ENCODE data around the gene KLKB1. TPM values are rescaled to one million over a fixed set of nuclear protein-coding genes. Genes with fewer than 3 reads are reported as not detected.
A peak's percentile ranks its signal among the peaks of the same experiment; 100 is the strongest.

KLKB1 gene
- total RNA-seq, 1 experiment from 2014 or later: 10.1 TPM

DNA sequence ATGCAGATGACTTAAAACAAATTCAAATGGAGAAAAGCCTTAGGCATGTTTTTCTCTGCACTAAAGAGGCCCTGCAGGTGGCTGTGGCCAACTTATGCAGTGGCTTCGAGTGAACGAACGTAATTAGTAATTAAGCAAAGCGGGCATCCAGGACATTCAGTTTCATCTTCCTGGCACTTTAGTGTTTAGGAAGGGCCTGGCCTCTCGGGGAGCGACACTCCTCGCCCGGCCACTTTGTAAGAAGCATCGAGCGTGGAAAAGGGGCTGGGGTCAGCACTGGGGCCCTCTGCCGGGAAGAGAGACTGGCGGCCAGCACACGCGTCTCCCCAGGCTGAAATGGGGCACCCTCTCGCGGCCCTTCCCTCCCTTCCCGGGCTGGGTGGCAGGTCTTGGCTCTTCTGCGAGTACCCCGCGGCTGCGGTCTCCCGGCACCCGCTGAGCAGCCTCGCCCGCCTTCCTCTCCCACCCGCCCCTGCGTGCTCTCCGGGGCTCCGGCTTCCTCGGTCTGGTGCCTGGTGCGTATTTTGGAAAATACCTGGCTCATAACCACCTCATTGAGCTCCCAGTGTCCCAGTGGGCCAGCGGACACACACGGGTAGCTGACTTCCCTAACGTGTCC, 36.6 kb upstream of the KLKB1 start (continued):
- TF ChIP-seq ARID4B (CRISPR knock-in tag; IDR thresholded peaks at IDR 0.05; ENCODE audit: borderline replicate concordance) (0 out of 2 replicates have a peak, but pooled peaks have one; percentile 4), CBFB (CRISPR knock-in tag; IDR thresholded peaks at IDR 0.05; ENCODE audit: low read depth) (no peak), ZNF423 (CRISPR knock-in tag; IDR thresholded peaks at IDR 0.05) (peak; percentile 28), FOXP4 (CRISPR knock-in tag; IDR thresholded peaks at IDR 0.05) (no peak), ZNF396 (CRISPR knock-in tag; IDR thresholded peaks at IDR 0.05; ENCODE audit: borderline replicate concordance) (no peak), SMAD3 (CRISPR knock-in tag; IDR thresholded peaks at IDR 0.05; ENCODE audit: borderline replicate concordance) (no peak), MAX (CRISPR knock-in tag; IDR thresholded peaks at IDR 0.05) (0 out of 2 replicates have a peak, but pooled peaks have one; percentile 36), ZBTB21 (CRISPR knock-in tag; IDR thresholded peaks at IDR 0.05; ENCODE audit: borderline replicate concordance) (no peak), NFE2L1 (CRISPR knock-in tag; IDR thresholded peaks at IDR 0.05) (no peak), ETV6 (CRISPR knock-in tag; IDR thresholded peaks at IDR 0.05) (peak; percentile 15; the same call in 1 of the 2 replicates), RORB (CRISPR knock-in tag; IDR thresholded peaks at IDR 0.05) (no peak), TEAD4 (CRISPR knock-in tag; IDR thresholded peaks at IDR 0.05) (no peak), ZNF232 (CRISPR knock-in tag; IDR thresholded peaks at IDR 0.05) (no peak), NFYB (CRISPR knock-in tag; conservative IDR thresholded peaks at IDR 0.05; ENCODE audit: low read depth) (no peak), ZNF281 (CRISPR knock-in tag; IDR thresholded peaks at IDR 0.05) (no peak), SP1 (CRISPR knock-in tag; conservative IDR thresholded peaks at IDR 0.05) (no peak)
- TF ChIP-seq, protein P1, sequence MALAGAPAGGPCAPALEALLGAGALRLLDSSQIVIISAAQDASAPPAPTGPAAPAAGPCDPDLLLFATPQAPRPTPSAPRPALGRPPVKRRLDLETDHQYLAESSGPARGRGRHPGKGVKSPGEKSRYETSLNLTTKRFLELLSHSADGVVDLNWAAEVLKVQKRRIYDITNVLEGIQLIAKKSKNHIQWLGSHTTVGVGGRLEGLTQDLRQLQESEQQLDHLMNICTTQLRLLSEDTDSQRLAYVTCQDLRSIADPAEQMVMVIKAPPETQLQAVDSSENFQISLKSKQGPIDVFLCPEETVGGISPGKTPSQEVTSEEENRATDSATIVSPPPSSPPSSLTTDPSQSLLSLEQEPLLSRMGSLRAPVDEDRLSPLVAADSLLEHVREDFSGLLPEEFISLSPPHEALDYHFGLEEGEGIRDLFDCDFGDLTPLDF (CRISPR knock-in tag; IDR thresholded peaks at IDR 0.05): peak; percentile 46; the same call in 1 of the 2 replicates
- TF ChIP-seq, protein P2, sequence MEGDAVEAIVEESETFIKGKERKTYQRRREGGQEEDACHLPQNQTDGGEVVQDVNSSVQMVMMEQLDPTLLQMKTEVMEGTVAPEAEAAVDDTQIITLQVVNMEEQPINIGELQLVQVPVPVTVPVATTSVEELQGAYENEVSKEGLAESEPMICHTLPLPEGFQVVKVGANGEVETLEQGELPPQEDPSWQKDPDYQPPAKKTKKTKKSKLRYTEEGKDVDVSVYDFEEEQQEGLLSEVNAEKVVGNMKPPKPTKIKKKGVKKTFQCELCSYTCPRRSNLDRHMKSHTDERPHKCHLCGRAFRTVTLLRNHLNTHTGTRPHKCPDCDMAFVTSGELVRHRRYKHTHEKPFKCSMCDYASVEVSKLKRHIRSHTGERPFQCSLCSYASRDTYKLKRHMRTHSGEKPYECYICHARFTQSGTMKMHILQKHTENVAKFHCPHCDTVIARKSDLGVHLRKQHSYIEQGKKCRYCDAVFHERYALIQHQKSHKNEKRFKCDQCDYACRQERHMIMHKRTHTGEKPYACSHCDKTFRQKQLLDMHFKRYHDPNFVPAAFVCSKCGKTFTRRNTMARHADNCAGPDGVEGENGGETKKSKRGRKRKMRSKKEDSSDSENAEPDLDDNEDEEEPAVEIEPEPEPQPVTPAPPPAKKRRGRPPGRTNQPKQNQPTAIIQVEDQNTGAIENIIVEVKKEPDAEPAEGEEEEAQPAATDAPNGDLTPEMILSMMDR (IDR thresholded peaks at IDR 0.05): no peak
- TF ChIP-seq, protein P3, sequence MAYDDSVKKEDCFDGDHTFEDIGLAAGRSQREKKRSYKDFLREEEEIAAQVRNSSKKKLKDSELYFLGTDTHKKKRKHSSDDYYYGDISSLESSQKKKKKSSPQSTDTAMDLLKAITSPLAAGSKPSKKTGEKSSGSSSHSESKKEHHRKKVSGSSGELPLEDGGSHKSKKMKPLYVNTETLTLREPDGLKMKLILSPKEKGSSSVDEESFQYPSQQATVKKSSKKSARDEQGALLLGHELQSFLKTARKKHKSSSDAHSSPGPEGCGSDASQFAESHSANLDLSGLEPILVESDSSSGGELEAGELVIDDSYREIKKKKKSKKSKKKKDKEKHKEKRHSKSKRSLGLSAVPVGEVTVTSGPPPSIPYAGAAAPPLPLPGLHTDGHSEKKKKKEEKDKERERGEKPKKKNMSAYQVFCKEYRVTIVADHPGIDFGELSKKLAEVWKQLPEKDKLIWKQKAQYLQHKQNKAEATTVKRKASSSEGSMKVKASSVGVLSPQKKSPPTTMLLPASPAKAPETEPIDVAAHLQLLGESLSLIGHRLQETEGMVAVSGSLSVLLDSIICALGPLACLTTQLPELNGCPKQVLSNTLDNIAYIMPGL (CRISPR knock-in tag; IDR thresholded peaks at IDR 0.05): no peak
- TF ChIP-seq, protein P4, sequence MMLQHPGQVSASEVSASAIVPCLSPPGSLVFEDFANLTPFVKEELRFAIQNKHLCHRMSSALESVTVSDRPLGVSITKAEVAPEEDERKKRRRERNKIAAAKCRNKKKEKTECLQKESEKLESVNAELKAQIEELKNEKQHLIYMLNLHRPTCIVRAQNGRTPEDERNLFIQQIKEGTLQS (CRISPR knock-in tag; conservative IDR thresholded peaks at IDR 0.05): no peak
- TF ChIP-seq, protein P5, sequence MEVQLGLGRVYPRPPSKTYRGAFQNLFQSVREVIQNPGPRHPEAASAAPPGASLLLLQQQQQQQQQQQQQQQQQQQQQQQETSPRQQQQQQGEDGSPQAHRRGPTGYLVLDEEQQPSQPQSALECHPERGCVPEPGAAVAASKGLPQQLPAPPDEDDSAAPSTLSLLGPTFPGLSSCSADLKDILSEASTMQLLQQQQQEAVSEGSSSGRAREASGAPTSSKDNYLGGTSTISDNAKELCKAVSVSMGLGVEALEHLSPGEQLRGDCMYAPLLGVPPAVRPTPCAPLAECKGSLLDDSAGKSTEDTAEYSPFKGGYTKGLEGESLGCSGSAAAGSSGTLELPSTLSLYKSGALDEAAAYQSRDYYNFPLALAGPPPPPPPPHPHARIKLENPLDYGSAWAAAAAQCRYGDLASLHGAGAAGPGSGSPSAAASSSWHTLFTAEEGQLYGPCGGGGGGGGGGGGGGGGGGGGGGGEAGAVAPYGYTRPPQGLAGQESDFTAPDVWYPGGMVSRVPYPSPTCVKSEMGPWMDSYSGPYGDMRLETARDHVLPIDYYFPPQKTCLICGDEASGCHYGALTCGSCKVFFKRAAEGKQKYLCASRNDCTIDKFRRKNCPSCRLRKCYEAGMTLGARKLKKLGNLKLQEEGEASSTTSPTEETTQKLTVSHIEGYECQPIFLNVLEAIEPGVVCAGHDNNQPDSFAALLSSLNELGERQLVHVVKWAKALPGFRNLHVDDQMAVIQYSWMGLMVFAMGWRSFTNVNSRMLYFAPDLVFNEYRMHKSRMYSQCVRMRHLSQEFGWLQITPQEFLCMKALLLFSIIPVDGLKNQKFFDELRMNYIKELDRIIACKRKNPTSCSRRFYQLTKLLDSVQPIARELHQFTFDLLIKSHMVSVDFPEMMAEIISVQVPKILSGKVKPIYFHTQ (CRISPR knock-in tag; IDR thresholded peaks at IDR 0.05): no peak
